NB4 (cell line): ENCODE measurements around the gene COL4A6.

Experiments used
- DNase-seq: peaks from one replicate; pipeline ENCODE4 v3.0.0; 2010; ENCODE audit warnings: low read depth
- H3K4me3 ChIP-seq: one replicate; pipeline ENCODE4 v1.5.1; 2011; ENCODE audit warnings: mild to moderate bottlenecking, low read depth, low read length, moderate library complexity
- MYC ChIP-seq: IDR thresholded peaks from 2 replicates; pipeline ENCODE4 v1.6.1; 2011; ENCODE audit warnings: low read depth, low read length
- POLR2A ChIP-seq: IDR thresholded peaks from 2 replicates; pipeline ENCODE4 v1.6.1; 2011; ENCODE audit warnings: mild to moderate bottlenecking; ENCODE audit not compliant: insufficient read length; ENCODE audit errors: extremely low read depth
- TF ChIP-seq, protein P1 (sequence below): IDR thresholded peaks from one replicate; pipeline ENCODE4 v1.5.1; 2012; ENCODE audit warnings: low read depth, low read length
- TF ChIP-seq, protein P2 (sequence below): IDR thresholded peaks from 2 replicates; pipeline ENCODE4 v1.6.1; 2011; ENCODE audit warnings: low read depth, low read length

COL4A6 gene

DNA sequence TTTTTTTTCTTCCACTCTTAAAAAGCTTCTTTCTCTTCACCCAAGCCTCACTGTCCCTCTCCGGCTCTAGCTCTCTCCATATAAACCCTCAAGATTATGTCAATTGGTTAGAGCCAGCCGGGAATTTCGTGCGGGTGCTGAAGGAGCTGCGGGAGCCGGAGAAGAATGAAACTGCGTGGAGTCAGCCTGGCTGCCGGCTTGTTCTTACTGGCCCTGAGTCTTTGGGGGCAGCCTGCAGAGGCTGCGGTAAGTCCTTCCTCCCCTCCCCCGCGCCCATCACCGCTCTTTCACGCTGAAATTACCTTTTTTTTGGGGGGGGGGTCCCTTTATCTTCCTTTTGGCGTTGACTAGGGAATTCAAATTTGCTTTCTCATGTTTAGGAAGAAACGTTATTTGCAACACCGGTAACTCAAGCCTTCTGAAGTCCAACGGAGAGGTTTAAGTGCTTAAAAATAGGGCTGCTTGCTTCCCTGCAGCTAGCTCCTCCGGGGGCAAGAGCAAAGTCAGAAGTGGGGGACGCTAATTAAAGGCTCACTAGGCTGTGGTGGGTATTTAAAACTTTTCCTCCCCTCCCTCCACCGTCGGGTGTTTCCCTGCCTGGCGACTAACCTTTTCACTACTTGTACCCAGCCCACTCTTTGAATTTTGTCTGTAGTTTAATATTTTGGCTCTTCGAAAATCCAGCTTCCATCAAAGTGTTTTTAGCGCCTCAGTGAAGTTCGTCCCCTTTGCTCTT, 1.9 kb upstream of the COL4A6 start:
- H3K4me3 ChIP-seq: peak overlapping the region; percentile 40
- DNase-seq: peak; percentile 12

DNA sequence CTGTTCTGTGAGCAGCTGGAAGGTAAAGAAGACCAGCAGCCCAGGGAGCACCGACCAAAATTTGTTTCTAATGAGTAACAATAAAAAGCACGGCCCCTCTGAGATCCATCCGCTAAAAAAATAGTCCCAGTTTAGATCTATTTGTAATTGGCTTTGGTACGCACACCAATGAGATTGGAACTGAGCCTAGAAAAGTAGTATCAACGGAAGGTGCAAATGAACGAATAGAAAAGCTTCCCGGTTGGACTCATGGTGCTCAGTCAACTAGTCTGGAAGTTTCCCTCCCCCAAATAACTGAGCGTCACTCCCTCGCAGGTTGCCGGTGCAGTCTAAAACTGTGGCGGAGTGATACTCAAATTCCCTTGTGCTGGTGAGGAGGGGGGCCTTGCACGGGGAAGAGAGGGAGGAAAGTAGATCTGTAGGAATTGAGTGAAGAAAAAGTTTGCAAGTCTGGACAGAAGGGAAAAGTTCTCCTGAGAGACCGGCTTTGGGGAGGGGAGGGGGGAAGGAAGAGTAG, 1.3 kb upstream of the COL4A6 start, which contains the start of gene COL4A5:
Gene COL4A5 (plus strand): TSS at position 413 of the 517 bp plus-strand sequence. CDS start 288 bp downstream, outside the sequence.
- TF ChIP-seq, protein P1, sequence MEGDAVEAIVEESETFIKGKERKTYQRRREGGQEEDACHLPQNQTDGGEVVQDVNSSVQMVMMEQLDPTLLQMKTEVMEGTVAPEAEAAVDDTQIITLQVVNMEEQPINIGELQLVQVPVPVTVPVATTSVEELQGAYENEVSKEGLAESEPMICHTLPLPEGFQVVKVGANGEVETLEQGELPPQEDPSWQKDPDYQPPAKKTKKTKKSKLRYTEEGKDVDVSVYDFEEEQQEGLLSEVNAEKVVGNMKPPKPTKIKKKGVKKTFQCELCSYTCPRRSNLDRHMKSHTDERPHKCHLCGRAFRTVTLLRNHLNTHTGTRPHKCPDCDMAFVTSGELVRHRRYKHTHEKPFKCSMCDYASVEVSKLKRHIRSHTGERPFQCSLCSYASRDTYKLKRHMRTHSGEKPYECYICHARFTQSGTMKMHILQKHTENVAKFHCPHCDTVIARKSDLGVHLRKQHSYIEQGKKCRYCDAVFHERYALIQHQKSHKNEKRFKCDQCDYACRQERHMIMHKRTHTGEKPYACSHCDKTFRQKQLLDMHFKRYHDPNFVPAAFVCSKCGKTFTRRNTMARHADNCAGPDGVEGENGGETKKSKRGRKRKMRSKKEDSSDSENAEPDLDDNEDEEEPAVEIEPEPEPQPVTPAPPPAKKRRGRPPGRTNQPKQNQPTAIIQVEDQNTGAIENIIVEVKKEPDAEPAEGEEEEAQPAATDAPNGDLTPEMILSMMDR: no peak
- TF ChIP-seq POLR2A (no peak), MYC (no peak)
- TF ChIP-seq, protein P2, sequence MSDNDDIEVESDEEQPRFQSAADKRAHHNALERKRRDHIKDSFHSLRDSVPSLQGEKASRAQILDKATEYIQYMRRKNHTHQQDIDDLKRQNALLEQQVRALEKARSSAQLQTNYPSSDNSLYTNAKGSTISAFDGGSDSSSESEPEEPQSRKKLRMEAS: no peak
- DNase-seq: peak; percentile 53
- peak within 1 kb of the TSS; percentile 40 for H3K4me3 ChIP-seq

More for the DNA sequence above, 1.9 kb upstream of the COL4A6 start:
- TF ChIP-seq POLR2A: no peak
- TF ChIP-seq, protein P2: no peak
- no peak for TF ChIP-seq MYC
- TF ChIP-seq, protein P1: no peak

DNA sequence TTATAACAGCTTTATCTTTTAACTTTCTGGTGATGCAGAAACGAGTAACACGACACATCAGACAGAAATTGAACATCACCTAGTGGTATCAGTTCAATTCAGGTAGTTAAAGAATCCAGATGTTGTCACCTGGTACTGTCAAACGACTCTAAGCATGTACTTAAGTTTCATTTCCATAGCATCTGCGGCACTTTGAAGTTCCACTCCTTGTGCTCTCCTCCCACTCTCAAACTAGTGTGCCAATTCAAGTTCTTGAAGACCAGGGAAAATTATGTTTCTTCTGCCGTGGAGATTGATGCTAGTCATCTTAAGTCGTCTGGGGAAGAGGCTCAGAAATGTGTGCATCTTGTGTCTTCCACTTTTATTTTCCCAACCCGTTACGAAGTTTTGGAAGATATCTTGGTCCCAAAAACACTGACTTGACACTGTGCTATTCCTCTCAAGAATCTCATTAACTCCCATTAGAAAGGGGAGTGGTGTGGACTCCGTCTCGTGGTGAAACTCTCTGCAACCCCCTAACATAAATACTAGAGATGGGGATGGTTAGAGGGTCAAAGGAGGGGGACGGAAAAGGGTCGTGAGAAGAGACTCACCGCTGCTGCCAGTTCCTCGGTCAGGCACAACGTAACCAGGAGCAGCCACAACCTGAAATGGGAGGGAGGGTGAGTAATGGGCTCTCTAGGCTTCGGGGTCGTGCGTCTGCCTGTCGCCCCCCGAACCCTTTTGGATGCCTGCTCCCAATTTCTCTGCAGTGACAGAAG, 693 bp downstream of the COL4A6 start:
- TF ChIP-seq, protein P2: no peak
- no peak for TF ChIP-seq MYC
- TF ChIP-seq, protein P1: no peak
- no peak for TF ChIP-seq POLR2A
- no peak for DNase-seq
- no peak overlapping the region for H3K4me3 ChIP-seq

DNA sequence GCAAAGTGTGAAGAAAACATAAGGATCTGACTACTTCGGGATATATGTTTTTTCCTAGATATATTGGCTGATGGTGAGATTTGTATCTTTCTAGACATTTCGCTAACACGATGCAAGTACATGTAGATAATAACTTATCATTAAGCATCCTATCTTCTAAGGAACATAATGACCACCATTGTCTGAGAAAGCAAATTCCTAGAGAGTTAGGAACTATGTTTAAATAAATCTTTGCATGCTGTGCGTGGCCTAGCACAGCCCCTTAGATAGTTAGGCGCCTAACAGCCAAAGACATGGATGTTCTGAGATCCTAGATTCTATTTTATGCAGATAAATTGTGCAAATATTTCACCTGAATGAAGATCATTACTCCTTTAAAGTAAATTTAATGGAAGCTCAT, 3.0 kb downstream of the COL4A6 start:
- no peak overlapping the region for H3K4me3 ChIP-seq
- no peak for DNase-seq
- TF ChIP-seq POLR2A (no peak), MYC (no peak)
- TF ChIP-seq, protein P1: no peak
- TF ChIP-seq, protein P2: no peak

DNA sequence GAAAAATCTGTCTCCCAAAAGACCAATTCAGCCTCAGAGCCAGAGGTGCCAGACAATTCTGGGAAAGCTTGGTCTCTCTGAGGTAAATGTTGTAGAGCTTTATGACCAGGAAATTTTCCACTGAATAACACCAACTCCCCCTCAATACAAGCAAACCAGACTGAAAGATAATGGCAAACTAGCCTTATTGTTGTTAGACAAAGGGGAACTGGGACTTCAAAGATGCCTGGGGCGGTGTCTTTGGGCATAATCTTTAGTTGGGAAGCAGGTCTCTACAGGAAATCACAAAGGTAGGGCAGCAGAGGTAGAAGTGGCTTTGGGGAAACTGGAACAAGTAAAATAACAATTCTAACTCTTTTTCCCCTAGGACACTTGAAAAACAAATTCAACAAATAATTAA, 12.0 kb downstream of the COL4A6 start:
- no peak for TF ChIP-seq MYC
- TF ChIP-seq, protein P2: no peak
- DNase-seq: no peak
- H3K4me3 ChIP-seq: no peak overlapping the region
